Hematopoietic multipotent progenitor cell treated with erythropoietin and hydrocortisone succinate and interleukin-3 and kit ligand, for 15 days (in vitro differentiated cells): Measurements from ENCODE around the gene CACNB2.
"Not testable (repeated sequence)": the region's sequence is repeated elsewhere in the genome, so short reads cannot be mapped to it uniquely, and the experiment has no call there.

Experiments
- DNase-seq: peaks from one replicate; pipeline ENCODE4 v3.0.0-alpha.2; 2015; ENCODE audit warnings: low spot score

The CACNB2 gene

DNA sequence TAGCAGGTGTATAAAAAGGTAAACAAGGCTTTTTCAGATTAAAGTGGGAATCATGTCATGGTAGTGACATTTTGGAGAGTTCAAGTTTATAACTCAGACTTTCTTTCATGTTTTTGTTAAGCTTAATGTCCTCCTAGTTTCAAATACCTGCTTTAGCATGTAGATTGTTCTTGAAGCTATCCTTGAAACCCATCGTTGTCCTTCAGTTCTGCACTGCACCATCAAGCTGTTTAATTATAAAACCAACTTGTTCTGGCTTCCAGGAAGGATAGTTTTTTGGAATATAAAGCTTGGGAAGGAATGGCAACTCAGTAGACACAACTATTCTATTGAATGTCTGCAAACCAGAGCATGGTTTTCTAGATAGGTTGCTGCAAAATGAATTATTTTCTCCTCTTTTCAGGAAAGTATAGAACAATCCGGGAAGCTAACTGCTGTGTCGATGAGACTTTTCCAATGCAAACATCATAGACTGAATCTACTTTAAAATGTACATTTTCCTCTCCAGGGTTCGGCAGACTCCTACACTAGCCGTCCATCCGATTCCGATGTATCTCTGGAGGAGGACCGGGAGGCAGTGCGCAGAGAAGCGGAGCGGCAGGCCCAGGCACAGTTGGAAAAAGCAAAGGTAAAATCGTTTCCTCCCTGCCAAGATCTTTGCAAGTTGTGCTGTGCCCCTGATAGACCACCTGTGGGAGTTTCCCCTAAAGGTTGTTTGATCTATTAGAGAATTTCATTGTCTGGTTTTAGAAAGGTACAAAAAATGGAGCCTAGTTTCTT lies 261.4 kb downstream of the CACNB2 start:
- DNase-seq, result no peak

DNA sequence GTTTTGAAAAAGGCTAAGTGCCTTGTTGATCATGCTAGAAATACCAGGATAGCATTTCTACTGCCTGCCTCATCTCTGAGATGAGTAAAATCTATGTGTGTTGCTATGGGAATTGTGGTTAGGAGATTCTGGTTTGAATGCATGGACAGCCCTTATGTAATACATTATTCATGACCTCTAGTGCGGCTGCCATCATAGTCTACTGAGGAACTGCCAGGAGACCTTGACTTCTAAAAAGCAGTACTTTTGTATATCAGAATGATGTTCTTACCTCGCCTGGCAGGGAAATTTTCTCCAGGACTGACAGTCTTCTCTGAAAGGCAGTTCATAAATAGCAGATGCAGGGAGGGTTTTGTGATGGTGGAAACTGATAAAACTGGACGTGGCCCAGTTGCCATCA lies 262.6 kb downstream of the CACNB2 start:
- DNase-seq, result no peak

DNA sequence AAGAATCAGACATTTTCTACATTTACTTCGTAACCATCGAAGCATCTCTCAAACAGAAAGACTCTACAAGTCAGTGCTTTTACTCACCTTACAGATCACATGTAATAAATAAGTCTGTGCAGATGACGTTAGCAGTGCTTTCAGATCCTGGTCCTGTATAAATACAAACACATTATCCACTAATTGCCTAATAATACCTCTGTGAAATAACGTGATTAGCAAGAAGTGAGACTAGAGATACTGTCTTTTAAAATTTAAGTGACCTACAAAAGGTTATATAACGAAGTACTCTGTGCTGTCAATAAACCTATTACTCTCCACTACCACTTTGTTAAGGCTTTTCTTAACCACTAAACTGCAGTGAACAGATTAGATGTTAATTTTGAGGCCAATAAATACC lies 264.3 kb downstream of the CACNB2 start:
- no peak for DNase-seq

DNA sequence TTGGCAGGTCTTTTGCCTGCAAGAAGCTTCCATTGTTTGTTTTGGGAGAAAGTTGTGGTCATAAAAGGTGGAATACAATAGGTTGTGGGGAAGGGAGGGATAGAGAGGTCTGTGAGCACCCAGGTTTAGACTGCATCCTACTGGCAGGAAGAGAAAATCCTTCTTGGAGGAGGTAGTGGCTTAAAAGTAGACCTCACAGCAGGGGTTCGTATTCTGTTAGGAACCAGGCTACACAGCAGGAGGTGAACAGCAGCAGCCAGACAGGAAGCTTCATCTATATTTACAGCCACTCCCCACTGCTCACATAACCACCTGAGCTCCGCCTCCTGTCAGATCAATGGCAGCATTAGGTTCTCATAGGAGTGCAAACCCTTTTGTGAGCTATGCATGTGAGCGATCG lies 265.9 kb downstream of the CACNB2 start:
- DNase-seq, result no peak

DNA sequence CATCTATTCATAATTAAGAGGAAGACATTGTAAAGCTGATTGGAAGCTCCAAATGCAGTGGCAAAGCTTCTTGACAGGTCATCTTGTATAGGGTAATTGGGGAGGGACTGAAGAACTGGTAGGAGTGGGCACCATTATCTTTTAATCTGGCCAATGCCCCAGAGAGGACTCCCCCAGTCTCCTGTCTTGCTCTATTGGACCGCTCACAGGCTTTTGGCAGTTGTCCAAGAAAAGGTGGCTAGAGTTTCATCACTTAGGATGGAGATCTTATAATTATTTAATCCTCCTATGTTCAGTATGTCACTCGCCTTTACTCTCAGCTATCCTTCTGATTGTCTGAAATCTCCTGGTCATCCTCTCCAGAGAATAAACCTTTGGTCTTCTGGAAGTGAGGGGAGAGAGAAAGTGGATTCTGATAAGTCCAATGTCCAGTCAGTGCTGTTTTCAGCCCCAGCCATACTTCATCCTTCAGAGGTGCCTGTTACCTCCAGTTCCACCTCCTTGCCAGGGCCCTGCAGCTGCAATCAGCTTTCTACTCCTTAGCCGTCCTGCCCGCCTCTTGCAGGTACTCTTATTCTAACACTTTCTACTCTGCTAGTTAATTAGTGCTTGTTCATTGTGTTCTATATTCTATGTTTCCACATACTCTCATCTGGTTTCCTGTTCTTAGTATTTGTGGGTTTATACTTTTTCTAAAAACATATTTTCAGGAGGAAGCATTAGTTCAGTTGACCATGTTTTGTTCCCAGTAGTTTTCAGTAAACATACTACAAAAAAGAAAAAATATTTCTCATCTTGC lies 269.6 kb downstream of the CACNB2 start:
- DNase-seq, result no peak

DNA sequence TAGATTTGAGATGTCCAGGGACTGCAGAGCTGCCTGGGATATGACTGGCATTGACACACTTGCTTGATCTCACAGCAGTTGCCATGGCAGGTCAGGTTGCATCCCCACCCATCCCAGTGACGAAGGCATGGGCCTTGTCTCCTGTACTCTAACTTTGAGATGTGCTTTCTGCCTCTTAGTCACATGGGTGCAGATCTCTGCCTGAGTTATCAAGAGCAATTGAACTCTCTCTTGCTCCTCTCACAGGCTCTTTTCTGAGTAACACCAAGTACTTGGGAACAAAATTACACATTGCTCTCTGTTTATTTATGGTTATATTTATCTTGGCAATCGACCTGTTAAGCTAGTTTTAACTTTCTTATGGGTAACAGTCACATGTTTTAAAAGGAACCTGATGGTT lies 273.8 kb downstream of the CACNB2 start:
- DNase-seq, result no peak

DNA sequence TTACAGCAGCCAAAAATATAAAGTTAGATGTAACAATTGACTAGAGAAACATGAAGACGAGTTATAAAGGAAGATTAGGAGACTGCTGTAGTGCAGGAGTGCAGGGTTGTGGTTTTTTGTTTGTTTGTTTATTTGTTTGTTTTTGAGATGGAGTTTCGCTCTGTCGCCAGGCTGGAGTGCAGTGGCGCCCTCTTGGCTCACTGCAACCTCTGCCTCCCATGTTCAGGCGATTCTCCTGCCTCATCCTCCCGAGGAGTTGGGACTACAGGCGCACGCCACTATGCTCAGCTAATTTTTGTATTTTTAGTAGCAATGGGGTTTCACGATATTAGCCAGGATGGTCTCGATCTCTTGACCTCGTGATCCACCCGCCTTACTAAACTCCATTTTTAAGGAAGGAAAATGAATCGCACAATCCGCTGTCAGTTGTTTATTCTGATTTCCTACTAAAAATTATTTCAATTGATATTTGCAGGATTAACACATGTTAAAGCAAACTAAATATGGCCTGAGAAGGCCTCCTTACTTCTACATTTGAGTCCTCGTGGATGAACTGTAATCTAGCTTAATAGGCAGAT lies 277.8 kb downstream of the CACNB2 start:
- no peak for DNase-seq

DNA sequence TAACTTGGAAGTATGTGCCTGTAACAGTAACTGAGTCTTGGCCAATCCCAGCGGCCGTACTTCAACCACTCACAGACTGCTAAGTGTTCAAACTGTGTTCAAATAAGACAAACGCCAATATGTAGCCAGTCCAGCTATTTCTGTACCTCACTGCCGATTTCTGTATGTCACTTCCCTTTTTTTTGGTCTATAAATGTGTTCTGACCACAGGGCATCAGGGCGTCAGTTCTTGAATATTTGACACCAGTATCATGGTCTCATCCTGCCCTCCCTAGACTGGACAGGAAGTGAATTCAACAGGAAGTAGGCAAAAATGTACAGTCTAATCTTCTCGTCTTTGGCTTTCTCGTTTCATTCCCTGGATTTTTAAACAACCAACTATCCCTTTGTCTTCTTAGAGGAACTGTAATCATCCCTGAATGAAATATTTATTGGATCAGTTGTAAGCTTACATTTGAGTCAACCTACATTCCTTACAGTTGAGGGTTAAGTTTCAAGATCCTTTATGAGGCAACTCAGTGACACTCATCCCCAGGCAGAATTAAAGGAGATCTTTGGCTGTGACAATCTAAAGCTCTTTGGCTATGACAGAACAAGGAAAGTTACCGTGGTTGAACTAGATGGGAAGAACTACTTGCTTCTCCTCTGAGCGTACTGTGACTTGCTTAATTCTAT lies 278.5 kb downstream of the CACNB2 start:
- DNase-seq, result no peak

DNA sequence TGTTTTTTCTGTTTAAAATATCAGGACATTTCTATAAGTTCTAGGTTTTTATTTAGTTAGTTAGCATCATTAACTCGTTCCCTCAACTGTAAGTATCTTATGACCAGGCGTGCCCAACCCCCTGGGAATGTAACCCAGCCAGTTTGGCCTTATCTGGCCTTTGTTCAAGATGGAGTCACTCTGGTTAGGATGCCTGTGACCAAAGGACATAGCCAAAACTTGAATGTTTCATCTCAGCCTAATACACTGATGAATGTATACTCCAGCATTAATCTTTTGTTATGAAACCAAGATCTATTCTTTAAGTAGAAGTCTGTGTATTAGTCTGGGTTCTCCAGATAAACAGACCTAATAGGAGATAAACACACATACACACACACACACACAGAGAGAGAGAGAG lies 279.7 kb downstream of the CACNB2 start:
- no peak for DNase-seq

DNA sequence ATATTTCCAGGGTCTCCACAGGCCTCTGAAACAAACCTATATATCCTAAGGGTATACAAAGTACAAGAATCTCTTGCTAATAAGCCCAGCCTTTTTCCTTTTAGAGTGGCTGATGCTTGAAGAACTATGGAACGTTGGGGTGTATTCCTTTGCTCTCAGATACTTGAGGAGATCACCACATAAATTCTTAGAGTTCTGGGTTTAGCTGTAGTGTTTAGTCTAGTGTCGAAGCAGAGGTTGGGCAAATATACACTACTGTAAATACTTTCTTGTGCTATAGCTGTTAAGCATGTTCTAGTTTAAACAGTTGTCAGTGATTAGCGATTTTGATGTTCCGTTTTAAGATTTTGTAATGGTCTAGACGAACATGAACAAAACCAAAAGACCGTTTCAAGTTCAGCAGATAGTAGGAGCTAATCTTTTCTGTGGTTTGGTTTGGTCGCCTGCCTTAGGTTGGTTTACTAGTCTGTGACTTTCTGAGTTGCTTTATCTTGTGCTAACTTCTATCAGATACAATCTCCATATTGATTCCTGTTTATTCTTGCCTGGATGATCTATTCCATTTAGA lies 281.6 kb downstream of the CACNB2 start:
- no peak for DNase-seq

DNA sequence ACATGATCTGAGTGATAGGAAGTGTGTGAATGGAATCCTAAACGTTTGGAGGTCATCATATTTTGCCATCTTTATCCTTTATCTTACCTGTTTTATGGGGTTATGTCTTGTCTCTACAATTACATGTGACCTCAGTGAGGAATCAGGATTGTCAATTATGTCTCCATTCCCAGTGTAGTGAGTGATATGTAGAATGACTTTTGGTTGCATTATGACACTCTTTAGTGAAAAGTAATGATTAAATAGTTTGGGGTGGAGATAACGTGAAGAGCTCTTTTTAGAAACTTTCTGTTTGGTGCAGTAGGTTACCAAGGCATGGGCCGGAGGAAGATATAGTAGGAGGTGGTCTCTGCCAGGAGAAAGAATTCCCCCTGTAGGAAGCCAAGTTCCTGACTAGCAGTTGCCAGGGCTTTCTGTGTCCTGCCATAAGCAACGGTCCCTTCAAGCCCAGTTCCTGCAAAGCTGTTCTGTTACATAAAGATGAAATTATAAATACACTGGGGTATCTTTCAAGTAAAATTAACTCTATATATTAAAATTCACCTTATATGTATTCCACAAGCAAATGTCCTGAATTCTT lies 282.9 kb downstream of the CACNB2 start:
- no peak for DNase-seq

DNA sequence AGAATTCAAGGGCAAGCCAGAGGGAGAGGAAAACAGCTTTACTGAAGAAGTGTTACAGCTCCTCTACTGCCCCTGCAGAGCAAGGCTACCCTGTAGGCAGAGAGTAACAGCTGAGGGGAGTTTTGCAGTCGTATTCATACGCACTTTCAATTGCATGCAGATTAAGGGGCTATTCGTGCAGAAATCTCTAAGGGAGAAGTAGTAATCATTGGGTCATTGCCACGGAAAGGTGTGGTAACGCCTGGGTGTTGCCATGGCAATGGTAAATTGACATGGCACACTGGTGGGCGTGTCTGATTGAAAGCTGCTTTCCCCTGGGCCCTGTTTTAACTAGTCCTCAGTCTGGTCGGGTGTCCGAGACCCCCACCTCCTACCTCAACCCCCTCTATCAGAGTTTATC lies 284.0 kb downstream of the CACNB2 start:
- no peak for DNase-seq

DNA sequence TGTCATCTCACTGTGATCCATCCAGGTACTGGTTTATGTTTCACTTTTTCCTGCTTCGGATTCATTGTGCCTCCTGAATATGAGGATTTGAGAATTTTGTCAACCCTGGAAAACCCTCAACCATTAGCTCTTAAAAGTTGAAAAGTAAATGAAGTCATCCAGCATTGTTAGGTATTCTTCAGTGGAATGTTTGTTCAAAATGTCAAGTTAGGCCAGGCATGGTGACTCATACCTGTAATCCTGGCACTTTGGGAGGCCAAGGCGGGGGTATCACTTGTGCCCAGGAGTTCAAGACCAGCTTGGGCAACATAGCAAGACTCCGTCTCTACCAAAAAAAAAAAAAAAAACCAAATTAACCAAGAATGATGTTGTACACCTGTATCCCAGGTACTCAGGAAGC lies 289.1 kb downstream of the CACNB2 start:
- DNase-seq, result no peak

DNA sequence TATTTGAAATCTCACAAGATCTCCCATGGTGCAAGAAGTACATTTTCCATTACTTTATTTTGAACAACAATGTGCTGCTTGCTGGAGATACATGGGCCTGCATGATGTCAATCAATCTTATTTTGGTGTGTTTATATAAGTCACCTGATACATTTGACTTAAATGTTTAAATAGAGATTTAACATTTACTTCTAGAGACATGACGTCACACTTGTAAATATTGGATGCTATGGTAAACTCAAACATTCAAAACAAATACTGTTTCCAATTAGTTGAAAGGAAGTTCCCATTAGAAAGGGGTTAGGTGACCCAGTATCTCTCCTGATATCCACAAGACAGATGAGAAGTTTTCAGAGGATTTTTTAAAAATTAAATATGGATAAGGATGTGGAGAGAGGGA lies 296.7 kb downstream of the CACNB2 start:
- DNase-seq, result no peak

DNA sequence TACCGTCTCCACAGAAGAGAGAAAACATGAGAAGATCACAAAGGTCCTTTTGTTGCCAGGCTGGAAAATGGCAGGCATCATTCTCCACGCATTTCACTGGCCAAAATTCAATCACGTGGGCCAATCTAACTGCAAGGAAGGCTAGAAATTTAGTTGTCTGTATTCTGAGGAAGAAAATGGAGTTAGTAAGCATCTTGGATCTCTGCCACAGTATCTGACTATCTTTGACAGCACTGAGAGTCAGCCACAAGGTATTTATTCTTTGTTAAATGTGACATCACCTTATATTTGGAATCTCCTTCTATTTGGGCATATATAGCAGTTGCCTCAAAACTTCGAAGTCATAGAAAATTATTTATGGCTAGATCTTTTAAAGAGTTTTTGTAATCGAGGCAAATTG lies 297.3 kb downstream of the CACNB2 start:
- no peak for DNase-seq

DNA sequence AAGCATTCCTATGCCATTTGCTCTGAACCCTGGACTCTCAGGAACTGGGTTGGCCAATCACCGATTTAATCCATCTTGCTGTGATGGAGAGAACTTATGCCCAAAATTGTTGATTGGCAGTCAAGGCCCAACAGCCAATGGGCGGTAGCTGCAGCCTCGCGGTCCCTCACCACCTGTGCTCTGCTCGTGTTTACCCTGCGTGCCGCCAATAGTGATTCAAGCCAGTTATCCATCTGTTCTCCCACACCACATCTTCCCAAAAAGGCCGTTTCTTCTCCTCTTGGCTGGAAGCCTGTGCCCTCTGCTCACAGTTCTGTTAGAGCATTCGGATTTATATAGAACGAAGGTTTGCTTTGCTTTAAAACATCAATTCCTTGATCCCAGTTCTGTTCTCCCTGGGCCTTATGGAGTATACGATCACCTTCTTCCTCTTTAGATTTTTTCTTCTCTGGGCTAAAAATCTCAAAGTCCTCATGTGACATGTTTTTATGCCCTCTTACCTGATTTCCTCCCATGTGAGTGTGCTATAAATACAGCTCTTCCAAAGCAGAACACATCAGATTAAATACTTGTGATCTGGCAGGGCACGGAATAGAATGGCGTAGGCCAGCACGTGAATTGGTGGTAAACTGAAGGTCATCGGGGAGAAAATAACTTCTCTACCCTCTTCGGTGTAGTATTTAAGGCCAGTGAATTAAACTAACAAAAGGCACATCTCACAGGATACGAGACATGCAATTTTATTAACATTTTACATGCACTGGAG lies 298.3 kb downstream of the CACNB2 start:
- DNase-seq, result no peak

DNA sequence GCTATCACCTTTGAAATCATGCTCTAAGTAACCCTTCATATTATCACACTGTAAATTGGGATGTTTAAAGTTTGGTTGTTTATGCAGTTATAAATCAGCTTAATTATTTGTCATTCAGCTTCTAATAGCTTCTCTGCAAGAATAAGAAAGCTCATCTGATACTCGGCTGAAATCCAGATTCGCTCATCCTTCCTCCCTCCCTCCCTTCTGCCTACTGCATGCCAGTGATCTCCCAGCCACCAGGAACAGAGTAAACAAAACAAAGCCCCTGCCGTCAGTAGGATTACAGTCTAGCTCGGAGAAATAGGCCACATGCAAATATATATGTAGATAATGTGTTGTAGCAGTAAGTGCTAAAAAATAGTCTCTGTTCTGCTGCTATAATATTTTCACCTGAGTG lies 299.4 kb downstream of the CACNB2 start:
- no peak for DNase-seq

DNA sequence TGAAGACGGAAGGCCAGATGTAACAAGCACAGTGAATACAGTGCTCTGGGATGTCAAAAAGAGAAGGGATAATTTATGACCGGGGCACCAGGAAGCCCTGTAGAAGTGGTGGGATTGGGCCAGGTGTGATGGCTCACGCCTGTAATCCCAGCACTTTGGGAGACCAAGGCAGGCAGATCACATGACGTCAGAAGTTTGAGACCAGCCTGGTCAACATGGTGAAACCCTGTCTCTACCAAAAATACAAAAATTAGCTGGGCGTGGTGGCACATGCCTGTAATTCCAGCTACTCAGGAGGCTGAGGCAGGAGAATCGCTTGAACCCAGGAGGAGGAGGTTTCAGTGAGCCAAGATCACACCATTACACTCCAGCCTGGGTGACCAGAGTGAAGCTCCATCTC lies 305.4 kb downstream of the CACNB2 start:
- not testable (repeated sequence) for DNase-seq

DNA sequence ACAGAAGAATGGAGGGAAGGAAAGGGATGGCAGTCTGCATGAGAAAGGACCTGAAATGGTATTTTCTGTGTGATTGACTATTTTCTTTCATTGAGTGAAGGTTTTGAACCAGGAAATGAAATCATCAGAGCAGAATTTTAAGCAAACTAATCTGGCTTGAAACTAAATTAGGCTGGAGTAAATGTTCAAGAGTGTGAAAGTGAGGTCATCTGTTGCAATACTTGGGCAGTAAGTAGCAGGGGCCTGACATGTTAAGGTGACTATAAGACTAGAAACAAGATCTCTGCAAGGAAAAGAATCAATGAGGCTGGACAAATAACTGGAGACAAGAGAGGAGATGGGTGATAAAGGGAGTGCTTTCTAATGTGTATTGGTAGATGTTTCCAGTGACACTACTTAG lies 306.0 kb downstream of the CACNB2 start:
- no peak for DNase-seq

DNA sequence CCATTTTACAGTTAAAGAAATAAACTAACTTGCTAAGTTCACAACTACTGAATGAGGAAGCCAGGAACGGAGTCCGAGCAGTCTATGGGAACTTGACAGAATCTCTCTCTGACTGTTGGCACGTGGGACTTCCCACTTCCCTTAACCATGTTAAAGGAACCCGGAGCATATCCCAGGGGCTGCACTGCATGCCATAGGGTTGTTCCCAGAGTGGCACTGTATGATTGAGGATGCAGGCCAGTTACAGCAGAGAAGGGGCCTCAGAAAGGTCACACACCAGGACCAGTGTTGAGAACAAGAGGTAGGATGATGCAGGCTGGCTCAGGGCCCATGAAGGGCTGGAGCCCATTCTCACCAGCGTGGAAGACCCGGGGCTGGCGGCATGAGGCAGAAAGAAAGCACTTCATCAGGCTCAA lies 309.4 kb downstream of the CACNB2 start:
- DNase-seq, result no peak

DNA sequence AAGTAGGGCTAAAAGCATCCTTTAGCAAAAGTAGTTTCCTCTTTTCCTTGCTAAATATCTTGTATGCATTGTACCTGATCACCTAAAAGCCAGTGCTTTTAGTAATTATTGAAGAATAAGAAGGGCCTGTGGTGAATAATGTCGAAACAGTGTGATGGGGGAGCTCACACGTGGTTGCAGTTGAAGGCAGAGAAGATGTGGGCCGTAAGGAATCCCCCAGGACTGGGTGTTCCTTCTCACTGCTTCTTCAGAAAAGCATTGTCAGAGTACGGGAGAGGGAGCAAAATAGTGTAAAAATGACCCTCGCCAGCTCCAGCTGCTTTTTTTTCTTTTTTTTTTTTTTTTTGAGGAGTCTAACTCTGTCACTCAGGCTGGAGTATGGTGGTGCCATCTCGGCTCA lies 310.1 kb downstream of the CACNB2 start:
- DNase-seq, result no peak
